Measurements from ENCODE around the gene TXNDC16.

TXNDC16 gene

DNA sequence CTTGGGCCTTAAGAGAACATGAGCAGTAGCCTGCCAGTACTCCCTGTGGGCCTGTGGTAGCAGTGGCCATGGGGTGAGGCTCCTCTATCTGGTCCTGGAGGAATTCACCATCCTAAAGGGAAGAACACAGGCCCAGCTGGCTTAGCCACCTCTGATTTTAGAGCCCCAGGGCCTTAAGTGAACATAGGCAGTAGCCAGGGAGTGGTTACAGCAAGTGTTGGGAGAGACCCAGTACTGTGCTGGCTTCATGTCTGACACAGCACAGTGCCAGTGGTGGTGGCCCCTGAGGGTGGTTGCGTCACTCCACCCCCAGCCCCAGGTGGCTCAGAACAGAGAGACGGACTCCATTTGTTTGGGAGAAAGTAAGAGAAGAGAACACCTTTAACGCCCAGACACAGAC is 105.1 kb downstream of the TXNDC16 start:
- no peak for DNase-seq (ENCODE audit: low read depth, low spot score)

DNA sequence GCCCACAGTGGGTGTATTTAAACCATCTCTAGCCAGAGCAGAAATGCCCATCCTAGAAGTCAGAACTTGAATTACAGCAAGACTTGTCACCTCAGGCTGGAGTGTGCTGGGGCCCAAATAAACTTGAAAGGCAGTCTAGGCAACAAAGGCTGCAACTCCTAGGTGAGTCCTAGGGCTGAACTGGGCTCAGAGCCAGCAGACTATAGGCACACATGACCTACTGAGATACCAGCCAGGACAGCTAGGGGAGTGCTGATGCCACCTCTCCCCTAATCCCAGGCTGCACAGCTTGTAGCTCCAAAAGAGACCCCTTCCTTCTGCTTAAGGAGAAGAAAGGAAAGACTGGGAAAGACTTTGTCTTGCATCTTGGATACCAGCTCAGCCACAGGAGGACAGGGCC is 106.0 kb downstream of the TXNDC16 start:
- no peak for DNase-seq (ENCODE audit: low read depth, low spot score)

DNA sequence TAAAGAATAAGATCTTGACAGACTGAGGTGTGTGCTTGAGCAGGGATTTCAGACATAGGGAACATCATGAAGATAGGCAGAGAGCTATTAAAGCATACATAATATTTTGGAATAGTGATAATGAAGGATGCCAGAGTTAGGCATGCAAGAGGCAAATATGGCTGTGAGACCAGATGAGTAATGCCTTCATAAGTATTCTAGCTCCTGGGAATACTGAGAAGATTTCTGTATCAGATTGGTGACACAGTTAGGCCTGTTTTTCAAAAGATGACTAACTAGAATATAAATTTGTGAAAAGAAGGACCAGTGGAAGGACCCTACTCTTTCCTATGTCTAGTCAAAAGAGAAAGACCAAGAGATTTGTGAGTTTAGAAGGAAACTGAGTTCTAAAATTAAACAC is 108.8 kb downstream of the TXNDC16 start:
- no peak for DNase-seq (ENCODE audit: low read depth, low spot score)

DNA sequence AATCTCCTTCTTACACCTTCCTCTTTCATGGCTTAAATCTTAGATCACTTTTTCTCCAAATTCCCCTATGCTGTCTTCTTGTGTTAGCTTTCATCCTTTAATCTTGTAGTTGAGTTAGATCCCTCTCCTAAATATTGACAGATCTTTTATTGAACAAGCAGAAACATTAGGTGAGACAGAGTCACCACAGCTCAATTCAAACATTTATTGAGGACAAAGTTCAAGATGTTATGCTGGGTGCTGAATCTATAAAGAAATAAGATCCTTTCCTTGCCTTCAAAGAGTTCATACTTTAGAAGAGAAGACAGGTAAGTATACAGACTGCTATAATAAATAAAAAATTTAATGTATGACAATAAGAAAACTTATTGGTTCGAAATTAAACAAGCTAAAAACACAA is 109.7 kb downstream of the TXNDC16 start:
- no peak for DNase-seq (ENCODE audit: low read depth, low spot score)

DNA sequence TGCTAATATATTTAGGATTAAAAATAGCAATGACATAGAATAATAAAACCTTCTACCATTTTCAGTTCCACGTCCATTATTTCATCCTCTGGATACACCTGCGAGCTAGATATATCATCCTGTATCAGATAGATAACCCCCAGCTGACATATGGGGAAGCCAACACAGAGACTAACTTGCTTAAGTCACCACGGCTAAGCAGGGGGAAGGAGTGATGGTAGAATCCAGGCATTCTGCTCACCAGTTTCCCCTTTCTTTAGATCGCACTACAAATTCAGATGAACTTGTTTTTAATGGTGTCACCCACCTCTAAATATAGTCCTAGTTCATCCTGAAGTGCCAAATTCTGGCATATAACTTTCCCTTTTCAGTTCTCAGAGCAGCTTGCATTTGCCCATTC is 110.1 kb downstream of the TXNDC16 start:
- DNase-seq (ENCODE audit: low read depth, low spot score), result no peak

DNA sequence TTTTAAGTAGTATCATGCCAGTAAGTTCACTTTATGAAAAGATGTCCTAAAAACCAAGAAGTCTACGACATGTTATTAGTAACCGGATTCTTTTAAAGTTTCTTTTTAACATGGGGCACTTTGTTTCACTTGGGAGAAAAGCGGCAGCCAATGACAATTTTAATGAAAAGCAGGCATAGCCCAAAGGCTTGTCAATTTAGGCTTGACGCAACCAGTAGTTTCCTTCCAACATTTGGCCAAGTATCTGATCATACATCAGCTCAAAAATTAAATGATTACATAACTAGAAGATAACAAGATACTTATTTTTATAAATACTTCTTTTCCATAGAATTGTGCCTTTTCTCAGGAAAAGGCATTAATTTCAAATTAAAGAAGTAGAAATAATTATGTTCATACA is 112.8 kb downstream of the TXNDC16 start:
- no peak for DNase-seq (ENCODE audit: low read depth, low spot score)

DNA sequence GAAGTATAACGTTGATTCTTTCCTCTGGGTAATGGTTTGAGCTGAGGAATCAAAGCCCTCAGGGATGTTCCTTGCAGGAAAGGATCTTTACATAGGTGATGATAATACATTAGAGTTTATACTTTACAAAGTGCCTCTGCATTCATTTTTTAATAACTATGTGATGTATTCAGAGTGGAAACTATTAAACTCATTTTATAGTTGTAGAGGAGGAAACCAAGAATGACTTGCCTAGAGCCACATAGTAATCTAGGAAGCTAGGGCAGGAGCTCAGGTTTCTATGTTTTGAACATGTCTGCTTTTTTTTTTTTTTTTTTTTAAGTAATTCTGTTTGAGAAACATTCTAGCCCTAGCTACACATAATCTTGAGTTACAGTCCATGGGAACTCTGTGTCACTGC is 117.3 kb downstream of the TXNDC16 start:
- DNase-seq (ENCODE audit: low read depth, low spot score), result no peak

DNA sequence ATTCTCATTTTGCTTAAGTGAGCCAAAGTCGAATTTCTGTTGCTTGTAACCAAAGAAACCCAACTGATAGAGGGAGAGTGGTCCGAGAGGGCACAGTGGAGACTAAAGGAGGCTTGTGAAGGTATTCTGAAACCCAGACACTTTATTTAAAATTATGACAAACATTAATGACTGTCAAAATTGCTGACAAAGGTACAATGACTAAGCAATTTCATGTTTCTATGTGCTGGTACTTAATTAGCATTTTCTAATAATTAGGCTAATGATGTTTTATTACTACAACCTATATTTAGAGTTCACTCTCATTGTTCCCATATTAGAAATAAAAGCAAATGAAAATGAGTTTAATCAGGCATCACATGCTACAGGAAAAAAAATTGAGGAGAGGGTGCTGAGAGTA is 121.8 kb downstream of the TXNDC16 start:
- DNase-seq (ENCODE audit: low read depth, low spot score), result no peak

DNA sequence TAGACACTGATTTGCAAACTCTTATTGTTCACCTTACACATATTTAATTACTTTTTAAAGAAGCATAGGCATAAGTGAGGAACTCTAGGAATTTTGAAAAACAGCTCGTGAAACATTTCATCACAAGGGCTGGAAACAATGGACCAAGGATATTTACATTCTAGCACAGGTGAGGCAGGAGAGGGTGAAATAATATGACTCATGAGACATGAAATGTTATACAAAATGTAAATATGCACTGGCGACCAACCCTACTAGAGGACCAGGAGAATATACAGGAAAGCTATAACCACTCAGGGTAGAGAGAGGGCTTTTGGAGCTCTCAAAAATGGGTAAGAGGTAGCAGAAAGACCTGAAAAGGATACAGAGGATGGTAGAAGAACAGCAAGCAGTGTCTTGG is 122.9 kb downstream of the TXNDC16 start:
- no peak for DNase-seq (ENCODE audit: low read depth, low spot score)

DNA sequence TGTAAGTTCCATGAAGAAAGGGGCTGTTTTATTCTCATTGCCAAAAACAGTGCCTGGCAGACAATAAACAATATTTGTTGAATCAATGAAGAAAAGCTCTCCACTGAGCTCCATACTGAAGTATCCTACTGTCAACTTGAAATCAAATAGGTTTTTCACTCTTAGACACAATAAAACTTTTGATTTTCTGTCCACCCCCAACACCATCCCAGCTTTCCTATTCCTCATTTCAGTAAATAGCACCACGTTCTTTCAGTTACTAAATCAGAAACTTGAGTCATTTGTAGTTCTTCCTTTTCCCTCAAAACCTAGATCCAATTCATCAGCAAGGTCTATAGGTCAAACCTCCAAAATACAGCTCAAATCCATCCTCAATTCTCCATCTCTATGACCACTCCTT is 124.8 kb downstream of the TXNDC16 start:
- DNase-seq (ENCODE audit: low read depth, low spot score), result no peak

DNA sequence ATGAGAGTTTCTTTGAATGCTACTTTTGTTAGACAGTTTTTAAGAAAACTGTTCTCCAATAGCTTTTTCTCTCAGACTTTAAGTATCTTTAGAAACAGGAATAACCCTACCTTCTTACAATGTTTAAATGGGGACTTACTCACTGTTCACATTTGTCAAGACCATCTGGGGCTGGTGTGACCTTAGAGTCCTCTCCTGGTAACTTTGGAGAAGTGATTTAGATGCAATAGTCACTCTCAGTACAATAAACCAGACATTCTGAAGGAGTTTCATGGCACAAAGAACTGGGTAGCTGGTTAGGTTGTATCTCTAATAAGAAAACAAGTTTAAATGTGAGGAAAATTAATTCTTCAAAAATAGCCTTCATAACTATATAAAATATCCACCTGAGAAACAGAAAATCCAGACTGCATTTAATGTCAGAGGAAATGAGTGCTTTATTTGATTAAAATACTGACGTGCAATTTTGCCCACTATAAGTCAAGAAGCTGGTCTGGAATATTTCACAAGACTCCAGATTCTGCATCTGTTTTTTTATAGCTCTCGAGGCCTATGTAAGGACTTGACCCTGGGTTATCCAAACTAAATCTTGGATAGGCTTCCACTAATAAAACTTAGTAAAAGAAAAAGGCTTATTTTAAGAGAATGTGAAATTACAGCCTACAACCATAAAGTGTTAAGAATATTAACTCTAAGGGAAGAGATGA is 129.5 kb downstream of the TXNDC16 start:
- no peak for DNase-seq (ENCODE audit: low read depth, low spot score)

DNA sequence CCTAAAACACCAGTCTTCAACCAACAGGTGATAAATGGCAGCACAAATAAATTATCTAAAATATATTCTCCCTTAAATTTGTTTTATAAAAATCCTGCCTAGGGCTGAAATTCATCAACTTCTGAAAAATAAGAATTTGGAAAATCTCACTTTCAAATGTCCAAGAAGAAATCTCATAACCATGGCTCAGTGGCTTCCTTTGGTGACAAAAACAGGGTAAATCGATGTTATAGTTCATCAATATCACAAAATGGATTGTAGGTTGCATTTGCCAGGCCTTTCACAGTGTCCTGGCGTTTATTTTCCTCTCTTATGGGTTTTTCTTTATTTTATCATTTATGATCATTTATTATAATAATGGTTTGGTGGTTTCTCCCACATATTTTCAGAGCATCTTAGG is 135.2 kb downstream of the TXNDC16 start:
- DNase-seq (ENCODE audit: low read depth, low spot score), result no peak

DNA sequence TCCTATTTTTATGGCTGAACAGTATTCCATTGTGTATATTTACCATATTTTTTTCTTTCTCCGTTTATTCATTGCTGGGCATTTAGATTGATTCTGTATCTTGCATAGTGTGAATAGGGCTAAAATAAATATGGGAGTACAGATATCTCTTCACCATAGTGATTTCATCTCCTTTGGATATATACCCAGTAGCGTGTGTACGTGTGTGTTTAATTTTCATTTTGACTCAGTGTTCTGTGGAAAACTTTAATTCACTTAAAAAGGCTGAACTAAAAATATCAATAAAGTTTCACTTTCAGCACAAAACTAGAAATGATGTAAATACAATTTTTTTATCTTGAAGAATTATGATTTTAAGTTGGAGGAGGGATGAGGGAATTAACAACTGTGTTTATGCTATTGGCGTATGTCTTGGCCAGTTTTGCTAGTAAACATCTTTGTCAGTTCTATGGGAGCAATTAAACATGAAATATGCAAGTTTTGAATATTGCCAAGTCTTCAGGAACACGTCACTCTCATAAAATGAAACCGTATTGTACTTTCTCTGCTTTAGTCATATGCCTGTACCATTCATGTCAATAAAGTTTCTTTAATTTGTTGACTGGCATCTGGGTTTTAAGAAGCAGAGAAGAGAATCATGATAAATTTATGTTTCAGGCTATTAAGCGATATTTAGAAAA is 138.4 kb downstream of the TXNDC16 start:
- DNase-seq (ENCODE audit: low read depth, low spot score), result no peak

DNA sequence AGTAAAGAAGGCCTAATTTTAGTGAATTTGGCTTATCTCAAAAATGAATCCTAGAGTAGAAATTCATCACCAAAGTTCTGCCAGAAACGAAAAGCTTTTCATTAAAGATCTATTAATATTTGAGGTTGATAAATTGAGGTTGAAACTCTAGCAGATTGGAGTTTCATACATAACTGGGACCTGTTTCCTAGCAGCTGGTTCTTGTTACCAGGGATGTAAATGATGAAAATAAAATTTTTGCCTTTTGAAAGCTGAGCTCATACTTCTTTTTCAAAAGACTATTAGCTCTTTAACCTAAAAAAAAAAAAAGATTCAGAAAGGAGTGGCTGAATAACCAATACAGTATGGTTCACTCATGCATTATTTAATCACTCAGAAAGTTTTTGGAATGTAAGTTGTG is 139.9 kb downstream of the TXNDC16 start:
- no peak for DNase-seq (ENCODE audit: low read depth, low spot score)

DNA sequence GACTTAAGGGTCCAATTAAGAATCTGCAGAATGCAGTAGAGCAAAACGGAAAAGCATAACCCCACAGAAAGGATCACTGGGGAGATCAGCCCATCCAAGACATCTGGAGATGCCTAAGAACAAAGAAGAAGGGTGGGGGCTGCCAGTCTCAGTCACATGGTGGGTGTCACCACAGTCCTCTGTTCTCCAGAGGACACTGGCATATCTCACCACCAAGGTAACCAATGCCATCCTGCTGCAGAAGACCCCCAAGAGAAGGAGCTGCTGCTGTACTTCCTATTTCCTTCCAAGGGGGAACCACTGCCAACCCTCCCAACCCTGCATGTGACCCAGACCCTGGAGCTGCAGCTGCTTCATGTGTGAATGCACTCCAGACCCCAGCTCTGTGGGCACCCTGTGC is 147.0 kb downstream of the TXNDC16 start:
- DNase-seq (ENCODE audit: low read depth, low spot score), result no peak

DNA sequence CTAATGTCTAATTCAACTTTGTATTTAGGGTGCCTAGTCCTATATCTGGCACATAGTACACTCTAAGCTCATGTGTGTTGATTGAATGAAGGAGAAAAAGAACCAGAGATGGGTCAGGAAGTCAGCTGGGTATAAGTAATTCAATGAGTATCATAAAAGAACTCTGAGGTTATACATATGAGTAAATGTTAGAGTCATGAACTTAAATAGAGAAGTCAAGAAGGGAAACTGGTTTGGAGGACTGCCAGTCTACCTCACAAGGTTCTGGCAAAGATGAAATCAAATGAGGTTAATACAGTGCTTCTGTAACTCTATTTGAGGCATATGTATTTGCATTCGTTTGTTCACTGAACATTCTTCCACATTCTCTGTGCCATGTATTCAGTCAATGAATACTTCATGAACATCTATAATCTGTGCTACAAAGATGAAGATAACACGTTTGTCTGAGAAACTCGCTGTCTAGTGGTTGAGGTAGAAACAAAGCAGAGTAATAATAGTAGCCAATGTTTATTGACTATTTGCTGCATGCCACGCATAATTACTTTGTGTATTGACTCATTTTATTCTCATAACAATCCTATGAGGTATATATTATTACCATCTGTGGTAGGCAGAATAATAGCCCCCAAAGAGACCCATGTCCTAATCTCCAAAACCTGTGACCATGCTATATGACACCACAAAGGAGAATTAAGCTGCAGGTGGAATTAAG is 149.3 kb downstream of the TXNDC16 start:
- no peak for DNase-seq (ENCODE audit: low read depth, low spot score)

DNA sequence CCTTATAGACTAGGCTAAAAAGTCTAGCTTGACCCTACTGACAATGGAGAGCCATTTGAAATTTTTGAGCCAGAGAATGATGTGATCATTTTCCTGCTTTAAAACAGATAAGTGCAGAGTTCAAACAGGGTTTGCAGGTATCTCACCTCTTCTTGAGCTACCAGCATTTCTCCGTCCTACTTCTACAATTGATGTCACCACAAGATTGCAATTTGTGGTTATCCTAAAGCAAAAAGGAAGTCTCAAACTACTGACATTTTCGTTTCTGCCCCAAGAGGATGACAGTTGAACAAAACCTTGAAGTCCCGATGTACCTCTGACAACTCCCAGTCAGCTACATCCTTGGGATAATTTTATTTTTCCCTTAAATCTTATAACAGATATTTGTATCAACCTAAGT is 151.5 kb downstream of the TXNDC16 start:
- DNase-seq (ENCODE audit: low read depth, low spot score), result no peak

DNA sequence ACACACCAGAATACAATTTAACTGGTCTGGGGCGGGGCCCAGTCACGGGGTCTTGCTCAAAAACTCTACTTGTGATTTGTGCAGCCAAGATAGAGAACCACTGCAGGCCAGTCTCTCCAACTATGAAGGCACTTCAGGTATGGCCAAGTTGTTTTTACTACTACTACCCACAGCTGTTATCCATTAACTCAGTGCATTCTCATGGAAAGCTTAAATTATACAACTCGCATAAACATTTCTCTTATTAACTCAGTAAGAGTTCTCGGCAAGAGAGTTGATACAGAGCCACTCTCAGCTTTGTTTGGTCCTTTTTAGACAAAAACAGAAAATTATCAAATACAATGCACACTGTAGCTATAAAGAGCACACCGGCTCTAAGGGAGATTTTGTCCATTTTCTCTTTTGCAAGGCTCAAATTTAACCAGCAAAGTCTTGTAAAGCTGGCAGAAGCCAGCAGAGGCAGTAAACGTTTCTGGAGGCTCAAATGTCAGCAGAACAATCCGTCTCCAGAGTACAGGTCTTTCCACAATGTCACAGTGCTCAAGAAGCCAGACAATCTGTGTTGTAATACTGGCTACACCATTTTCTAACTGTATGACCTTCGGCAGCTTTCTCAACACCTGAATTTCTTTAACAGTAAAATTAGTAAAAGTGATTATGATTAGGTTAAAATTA is 152.2 kb downstream of the TXNDC16 start:
- DNase-seq (ENCODE audit: low read depth, low spot score), result no peak

DNA sequence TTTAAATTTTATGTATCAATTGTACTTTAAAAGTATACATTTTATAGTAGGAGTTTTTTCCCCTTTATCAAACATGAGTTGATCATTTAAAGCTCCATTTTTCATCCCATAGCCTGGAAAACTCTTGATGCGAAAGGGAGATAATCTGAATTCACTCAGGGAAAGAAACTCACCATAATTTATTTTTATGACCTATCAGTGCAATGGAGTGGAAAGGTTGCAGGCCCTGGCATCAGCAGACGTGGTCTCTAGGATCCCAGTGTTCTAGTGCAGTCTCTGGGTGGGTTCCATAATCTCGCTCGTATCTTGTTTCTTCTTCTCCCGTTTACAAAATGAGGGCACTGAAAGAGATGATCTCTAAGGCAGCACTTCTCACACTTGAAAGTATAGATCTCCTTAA is 153.2 kb downstream of the TXNDC16 start:
- DNase-seq (ENCODE audit: low read depth, low spot score), result no peak

DNA sequence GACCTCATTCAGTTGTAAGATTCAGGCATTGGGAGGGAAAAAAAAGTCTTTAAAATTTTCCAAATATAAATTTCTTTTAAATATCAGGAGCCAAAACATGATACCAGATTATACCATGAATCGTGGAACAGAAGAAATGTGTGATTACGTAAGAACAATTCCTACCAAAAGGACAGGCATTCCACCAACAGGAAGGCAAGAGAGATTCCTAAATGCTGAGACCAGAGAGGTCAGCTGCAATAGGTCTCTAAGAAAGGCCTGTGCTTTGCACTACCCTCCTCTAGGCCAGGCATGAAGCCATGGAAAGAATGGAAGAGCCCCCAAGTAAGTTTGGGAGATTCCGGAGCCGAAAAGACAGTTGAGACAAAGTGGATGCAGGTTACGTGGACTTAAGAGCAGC is 154.5 kb downstream of the TXNDC16 start:
- no peak for DNase-seq (ENCODE audit: low read depth, low spot score)

DNA sequence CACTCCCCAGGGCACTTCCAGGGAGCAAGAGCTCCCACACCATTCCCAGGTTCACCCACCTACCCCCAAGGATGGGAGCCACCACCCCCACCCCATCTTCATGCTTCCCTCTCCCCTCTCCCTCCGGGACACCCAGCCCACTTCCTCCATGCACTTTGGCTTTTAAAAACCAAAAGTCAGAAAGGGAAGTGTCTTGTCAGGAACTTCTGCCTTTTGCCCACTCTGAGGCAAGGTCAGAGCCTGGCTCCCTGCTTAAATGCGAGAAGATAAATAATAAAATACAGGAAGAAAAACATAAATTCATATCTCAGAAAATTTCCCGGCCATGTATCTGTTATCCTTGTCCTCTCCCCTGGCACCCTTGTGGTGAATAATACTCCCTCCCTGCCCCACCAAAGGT is 156.6 kb downstream of the TXNDC16 start:
- no peak for DNase-seq (ENCODE audit: low read depth, low spot score)

DNA sequence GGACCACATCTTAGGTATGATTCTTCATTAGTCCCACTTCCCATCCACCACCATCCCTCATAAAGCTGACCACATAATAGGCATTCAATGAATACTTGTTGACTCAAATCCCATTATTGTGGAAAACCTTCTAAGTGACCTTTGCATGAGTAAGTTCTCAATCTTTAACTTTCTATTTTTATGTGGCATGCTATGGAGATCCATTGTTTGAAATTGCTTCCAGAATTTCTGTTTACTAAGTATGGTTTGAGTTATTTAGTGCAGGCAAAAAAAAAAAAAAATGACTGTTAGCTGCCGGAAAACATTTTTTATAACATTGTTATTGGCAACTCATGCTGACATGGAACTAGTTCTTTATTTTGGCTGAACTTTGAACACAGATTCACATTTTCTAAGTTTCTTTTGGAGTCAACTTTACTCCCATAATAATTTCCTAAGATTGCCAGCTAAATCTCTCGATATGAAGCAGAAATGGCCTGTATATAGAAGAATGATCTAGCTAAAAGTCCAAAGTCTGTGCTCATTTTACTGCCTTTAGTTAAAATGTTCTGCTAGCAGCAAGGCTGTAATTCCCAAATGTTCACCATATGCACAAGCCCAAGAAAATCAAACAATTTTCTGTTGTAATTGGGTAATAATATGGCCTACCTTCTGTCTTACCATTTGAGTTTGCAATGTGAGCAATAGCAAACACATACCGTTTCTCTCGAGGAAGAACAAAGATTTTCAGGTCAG is 160.3 kb downstream of the TXNDC16 start:
- no peak for DNase-seq (ENCODE audit: low read depth, low spot score)

Measured in iPS DF 19.7 (cell line).